ENCODE data around the gene CCDC8.
"Not testable (repeated sequence)": the region's sequence is repeated elsewhere in the genome, so short reads cannot be mapped to it uniquely, and the experiment has no call there.

Gene CCDC8, protein sequence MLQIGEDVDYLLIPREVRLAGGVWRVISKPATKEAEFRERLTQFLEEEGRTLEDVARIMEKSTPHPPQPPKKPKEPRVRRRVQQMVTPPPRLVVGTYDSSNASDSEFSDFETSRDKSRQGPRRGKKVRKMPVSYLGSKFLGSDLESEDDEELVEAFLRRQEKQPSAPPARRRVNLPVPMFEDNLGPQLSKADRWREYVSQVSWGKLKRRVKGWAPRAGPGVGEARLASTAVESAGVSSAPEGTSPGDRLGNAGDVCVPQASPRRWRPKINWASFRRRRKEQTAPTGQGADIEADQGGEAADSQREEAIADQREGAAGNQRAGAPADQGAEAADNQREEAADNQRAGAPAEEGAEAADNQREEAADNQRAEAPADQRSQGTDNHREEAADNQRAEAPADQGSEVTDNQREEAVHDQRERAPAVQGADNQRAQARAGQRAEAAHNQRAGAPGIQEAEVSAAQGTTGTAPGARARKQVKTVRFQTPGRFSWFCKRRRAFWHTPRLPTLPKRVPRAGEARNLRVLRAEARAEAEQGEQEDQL

DNA sequence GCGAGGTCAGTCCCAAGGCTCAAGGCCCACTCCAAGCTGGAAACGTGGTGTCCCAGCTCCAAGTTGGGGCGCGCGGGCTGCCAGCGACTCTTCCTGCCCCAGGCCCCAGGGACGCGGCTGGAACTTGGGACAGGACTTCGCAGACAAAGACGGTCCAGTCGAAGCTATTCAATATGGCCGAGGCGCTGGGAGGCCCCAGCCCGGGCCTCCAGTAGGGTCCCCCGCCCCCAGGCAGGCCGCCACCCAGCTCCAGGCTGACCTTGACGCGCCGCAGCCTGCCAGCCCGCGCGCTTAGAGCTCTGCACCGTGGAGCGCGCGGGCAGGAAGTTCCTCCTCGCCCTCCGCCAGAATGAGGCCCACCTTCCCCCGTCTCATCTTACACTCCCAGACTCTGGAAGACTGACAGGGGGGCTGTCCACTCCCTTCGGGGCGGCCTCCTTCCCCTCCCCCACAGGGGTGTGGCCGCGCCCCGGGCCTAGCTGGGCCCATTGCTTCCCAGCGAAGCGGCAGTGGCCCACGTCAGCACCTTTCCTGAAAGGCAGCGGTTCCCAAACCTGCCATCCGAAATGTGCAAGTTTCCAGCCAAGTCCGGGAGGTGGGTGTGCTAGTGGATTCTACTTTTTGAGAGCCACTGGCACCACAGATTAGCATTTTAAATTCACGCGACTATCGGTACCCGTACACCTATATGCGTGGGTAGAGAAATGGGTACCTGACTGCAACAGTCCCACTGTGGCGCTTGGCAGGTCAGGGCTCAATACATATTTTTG is at the start of gene CCDC8:
Gene CCDC8, minus strand, starts transcription at position 303 of the 770 bp plus-strand sequence. CDS start 754 bp downstream, outside the sequence.
- no peak for DNase-seq (ENCODE audit: low read depth)

DNA sequence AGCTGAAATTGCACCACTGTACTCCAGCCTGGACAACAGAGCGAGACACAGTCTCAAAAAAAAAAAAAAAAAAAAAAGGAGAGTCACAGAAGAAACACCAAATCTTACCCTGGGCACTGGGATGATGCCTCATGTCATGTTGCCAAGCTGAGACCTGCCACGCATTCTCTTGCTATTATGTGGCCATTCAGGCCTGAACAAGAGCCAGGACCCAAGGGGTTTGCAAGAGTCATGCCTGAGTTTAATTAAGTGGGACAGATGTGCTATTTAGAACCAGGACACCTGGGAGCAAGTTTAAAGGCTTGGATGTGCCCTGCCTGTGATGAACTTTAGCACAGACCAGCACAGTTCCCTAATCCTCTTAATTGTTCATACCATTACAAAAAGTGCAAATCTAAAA is 48.2 kb upstream of the CCDC8 start:
- no peak for DNase-seq (ENCODE audit: low read depth)

DNA sequence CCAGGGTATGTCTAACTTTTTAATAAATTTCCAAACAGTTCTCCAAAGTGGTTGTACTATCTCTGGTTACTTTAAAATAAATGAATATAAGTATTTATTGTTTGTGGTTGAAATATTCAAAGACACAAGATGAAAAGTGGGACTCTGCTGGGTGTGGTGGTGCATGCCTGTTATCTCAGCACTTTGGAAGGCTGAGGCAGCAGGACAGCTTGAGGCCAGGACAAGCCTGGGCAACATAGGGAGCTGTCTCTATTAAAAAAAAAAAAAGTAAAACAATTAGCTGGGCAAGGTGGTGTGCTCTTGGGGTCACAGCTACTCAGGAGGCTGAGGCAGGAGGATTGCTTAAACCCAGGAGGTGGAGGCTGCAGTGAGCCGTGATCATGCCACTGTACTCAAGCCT is 47.6 kb upstream of the CCDC8 start:
- DNase-seq (ENCODE audit: low read depth), result no peak

DNA sequence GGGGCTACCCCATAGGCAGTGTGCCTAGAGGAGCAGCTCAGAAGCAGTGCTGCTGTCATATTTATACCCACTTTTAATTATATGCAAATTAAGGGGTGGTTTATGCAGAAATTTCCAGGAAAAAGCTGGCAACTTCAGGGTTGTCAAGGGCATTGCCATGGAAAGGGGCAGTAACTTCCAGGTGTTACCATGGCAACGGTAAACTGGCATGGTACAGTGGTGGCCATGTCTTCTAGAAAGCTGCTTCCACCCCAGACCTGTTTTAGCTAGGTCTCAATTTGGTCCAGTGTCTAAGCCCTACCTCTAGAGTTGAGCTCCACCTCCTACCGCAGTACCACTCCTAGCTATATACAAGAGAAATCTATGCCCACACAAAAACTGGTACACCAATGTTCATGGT is 46.7 kb upstream of the CCDC8 start:
- DNase-seq (ENCODE audit: low read depth), result no peak

GRCh38 chr19:46456930-46457329 is 43.6 kb upstream of the CCDC8 start:
- DNase-seq (ENCODE audit: low read depth), result no peak

DNA sequence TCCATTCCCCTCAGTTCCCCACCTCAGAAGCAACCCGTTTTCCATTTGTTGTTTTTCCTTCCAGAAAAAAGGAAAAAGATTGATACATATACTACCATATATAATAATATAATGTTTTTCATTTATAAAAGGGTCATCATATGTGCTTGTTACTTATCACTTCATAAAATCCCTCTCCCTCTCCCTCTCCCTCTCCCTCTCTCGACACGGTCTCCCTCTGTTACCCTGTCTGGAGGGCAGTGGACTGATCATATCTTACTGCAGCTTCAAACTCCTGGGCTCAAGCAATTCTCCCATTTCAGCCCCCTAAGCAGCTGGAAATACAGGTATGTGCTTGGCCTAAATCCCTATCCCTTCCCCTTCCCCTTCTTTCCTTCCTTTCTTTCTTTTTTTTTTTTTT is 40.9 kb upstream of the CCDC8 start:
- DNase-seq (ENCODE audit: low read depth), result no peak

- DNase-seq (ENCODE audit: low read depth), result no peak
Measured at GRCh38 chr19:46453661-46454060, 40.3 kb upstream of the CCDC8 start.

DNA sequence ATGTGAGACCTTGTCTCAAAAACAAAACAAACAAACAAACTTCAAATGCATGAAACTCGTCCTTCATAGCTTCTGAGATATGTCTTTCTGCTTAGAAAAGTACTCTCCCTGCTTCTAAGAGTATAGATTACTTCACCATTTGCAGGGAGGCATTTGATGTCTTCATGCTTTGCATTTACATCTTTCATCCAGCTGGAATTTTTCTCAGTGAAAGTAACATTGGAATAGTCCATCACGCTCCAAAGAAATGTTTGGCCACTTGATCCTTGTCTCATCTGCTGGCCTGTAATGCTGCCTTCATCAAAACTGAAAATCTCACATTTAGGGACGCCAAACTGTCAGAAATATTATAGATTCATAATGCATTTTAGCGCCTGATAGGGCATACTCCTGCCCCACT is 38.8 kb upstream of the CCDC8 start:
- DNase-seq (ENCODE audit: low read depth), result no peak

GRCh38 chr19:46451352-46451751 is 38.0 kb upstream of the CCDC8 start:
- DNase-seq (ENCODE audit: low read depth), result no peak

- DNase-seq (ENCODE audit: low read depth), result no peak
Measured at GRCh38 chr19:46450737-46451136, 37.4 kb upstream of the CCDC8 start.

- DNase-seq (ENCODE audit: low read depth), result no peak
Measured at GRCh38 chr19:46449228-46449627, 35.9 kb upstream of the CCDC8 start.

DNA sequence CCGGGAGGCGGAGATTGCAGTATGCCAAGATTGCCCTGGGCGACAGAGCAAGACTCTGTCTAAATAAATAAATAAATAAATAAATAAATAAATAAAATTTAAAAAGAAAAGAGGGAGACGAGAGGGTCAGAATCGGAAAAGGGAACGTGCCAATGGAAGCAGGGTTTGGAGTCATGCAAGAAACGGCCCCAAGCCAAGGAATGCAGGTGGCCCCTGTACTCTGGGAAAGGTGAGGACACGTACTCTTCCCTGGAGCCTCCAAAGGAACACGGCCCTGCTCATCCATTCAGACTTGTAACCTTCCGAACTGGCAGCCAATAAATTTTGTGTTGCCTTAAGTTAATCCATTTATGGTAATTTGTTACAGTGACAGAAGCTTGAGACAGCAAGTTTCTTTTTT is 35.2 kb upstream of the CCDC8 start:
- no peak for DNase-seq (ENCODE audit: low read depth)

- DNase-seq (ENCODE audit: low read depth), result no peak
Measured at GRCh38 chr19:46447824-46448223, 34.5 kb upstream of the CCDC8 start.

- no peak for DNase-seq (ENCODE audit: low read depth)
Measured at GRCh38 chr19:46447006-46447405, 33.6 kb upstream of the CCDC8 start.

- no peak for DNase-seq (ENCODE audit: low read depth)
Measured at GRCh38 chr19:46446021-46446420, 32.7 kb upstream of the CCDC8 start.

GRCh38 chr19:46442808-46443450 is 29.6 kb upstream of the CCDC8 start:
- DNase-seq (ENCODE audit: low read depth), result no peak

DNA sequence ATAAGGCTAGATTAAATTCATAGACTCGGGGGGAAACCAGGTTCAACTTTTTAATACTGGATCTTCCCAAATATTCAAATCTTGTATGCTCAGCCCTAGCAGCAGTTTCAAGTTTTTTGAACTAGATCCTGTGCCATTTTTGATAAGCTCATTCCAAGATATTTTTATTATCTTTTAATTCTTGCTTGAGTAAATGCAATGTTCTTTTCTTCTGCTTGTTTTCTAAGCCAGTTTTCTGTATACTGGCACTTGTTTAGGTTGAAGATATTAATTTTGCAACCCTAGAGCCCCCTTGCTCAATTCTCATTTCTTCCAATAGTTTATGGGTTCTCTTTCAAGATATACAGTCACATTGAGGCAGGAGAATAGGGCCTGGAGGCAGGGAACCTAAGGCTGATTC is 28.5 kb upstream of the CCDC8 start:
- DNase-seq (ENCODE audit: low read depth), result no peak

DNA sequence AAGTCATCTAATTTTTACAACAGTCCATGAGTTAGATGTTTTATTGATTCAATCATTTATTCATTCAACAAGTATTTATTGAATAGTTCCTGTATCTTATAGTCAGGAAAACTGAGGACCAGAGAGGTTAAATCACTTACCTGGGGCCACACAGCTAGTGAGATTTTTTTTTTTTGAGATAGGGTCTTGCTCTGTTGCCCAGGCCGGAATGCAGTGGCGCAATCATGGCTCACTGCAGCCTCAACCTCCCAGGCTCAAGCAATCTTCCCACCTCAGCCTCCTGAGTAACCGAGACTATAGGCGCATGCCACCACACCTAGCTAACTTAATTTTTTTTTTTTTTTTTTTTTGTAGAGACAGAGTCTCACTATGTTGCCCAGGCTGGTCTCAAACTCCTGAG is 22.3 kb upstream of the CCDC8 start:
- not testable (repeated sequence) for DNase-seq (ENCODE audit: low read depth)

DNA sequence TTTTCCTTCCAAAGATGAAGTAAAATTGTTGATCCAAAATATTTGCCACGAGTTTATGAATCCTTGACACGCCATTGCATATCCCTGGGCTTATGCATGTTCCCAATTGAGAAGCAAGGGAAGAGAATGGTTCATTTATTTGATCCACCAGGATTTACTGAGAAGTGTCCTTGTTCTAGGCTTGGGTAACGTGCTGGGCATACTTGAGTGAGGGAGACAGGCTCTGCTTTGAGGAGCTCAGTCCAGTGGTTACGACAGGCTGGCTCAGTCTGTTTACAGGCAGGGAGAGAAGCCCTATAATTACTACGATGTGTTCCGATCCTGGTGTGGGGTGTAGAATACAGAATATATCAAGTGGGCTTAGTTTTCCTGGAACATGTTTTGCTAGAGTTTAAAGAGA is 21.6 kb upstream of the CCDC8 start:
- no peak for DNase-seq (ENCODE audit: low read depth)

GRCh38 chr19:46433470-46433869 is 20.1 kb upstream of the CCDC8 start:
- DNase-seq (ENCODE audit: low read depth), result not testable (repeated sequence)

DNA sequence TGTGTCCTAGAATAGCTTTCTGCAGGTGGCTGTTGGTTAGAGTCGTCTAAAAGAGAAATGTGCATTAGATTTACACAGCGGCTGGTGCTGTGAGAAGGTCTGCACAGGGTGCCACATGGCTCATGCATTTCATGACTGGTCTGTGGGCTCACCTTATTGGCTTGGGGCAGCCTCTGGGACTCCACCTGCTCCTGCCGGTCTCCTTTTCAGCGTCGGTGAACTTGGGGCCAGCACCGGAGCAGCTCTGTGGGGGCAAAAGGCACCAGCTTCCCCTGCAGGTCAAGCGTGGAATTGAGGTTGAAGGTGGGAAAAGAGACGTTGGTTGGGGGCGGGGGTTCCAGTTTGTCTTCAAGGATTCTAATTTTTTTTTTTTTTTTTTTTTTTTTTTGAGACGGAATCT is 18.5 kb upstream of the CCDC8 start:
- no peak for DNase-seq (ENCODE audit: low read depth)

GRCh38 chr19:46429999-46430398 is 16.6 kb upstream of the CCDC8 start:
- no peak for DNase-seq (ENCODE audit: low read depth)
